Measurements from ENCODE around the gene PLA2G6.

- TF ChIP-seq ZNF561 (tag by site-specific recombination; IDR thresholded peaks at IDR 0.05; ENCODE audit: borderline replicate concordance) (no peak), ZNF426 (tag by site-specific recombination; IDR thresholded peaks at IDR 0.05) (no peak), ZNF423 (tag by site-specific recombination; IDR thresholded peaks at IDR 0.05) (no peak), HOXA7 (CRISPR knock-in tag; IDR thresholded peaks at IDR 0.05; ENCODE audit: borderline replicate concordance) (no peak), MYNN (tag by site-specific recombination; IDR thresholded peaks at IDR 0.05; ENCODE audit: borderline replicate concordance) (no peak), ZBTB44 (tag by site-specific recombination; IDR thresholded peaks at IDR 0.05) (no peak), ZSCAN30 (tag by site-specific recombination; IDR thresholded peaks at IDR 0.05) (no peak), PRDM10 (tag by site-specific recombination; IDR thresholded peaks at IDR 0.05) (no peak)
These were observed 6.0 kb upstream of the PLA2G6 start for GRCh38 chr22:38187413-38188212.
